ENCODE results near the gene ZWINT.

DNA sequence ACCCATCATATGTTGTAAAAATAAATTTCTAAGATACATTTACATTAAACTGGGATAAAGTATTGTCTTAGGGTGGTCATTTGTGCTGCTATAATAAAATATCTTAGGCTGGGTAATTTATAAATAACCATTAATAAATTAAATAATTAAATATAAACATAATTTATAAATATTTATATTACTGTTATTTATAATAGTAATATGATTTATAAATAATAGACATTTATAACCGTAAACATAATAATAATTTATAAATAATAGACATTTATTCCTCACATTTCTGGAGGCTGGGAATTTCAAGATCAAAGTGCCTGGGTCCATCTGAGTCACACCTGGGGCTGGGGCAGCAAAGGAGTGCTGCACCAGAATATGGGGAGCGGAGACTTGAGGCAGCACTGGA is 31.1 kb downstream of the ZWINT start:
- TF ChIP-seq TOX (CRISPR knock-in tag; IDR thresholded peaks at IDR 0.05; ENCODE audit: borderline replicate concordance): no peak
- no peak for TF ChIP-seq PPARA (CRISPR knock-in tag; IDR thresholded peaks at IDR 0.05; ENCODE audit: borderline replicate concordance)
- TF ChIP-seq ZNF565 (CRISPR knock-in tag; conservative IDR thresholded peaks at IDR 0.05; ENCODE audit: low read depth): no peak
- no peak for TF ChIP-seq RARB (CRISPR knock-in tag; IDR thresholded peaks at IDR 0.05)
- TF ChIP-seq, protein P1, sequence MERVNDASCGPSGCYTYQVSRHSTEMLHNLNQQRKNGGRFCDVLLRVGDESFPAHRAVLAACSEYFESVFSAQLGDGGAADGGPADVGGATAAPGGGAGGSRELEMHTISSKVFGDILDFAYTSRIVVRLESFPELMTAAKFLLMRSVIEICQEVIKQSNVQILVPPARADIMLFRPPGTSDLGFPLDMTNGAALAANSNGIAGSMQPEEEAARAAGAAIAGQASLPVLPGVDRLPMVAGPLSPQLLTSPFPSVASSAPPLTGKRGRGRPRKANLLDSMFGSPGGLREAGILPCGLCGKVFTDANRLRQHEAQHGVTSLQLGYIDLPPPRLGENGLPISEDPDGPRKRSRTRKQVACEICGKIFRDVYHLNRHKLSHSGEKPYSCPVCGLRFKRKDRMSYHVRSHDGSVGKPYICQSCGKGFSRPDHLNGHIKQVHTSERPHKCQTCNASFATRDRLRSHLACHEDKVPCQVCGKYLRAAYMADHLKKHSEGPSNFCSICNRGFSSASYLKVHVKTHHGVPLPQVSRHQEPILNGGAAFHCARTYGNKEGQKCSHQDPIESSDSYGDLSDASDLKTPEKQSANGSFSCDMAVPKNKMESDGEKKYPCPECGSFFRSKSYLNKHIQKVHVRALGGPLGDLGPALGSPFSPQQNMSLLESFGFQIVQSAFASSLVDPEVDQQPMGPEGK (CRISPR knock-in tag; IDR thresholded peaks at IDR 0.05; ENCODE audit: borderline replicate concordance): no peak
- TF ChIP-seq ARNTL (CRISPR knock-in tag; IDR thresholded peaks at IDR 0.05; ENCODE audit: borderline replicate concordance, low read depth): no peak
- TF ChIP-seq OSR1 (CRISPR knock-in tag; IDR thresholded peaks at IDR 0.05): no peak
